Measurements from ENCODE around the gene PTPRE. TPM values are rescaled to one million over a fixed set of nuclear protein-coding genes. Genes with fewer than 3 reads are reported as not detected.

Gene PTPRE
- total RNA-seq, 1 experiment from 2014 or later: 11.6 TPM

- intact Hi-C loops (cut with micrococcal nuclease; ENCODE audit: unreplicated experiment): no loop called here
- H3K36me3 ChIP-seq (ENCODE audit: insufficient read depth, low read length, poor library complexity, severe bottlenecking): no peaks in the 10 kb centered on the region
- H3K4me1 ChIP-seq (ENCODE audit: insufficient read depth, low read length, poor library complexity, severe bottlenecking): no peaks in the 10 kb centered on the region
- ChIA-PET POLR2A (ENCODE audit: low non-redundant PET) (no interaction called here), CTCF (no interaction called here)
- no peak for TF ChIP-seq CTCF (conservative IDR thresholded peaks at IDR 0.05; ENCODE audit: low read depth, low read length)
- TF ChIP-seq EZH2 (IDR thresholded peaks at IDR 0.05; ENCODE audit: borderline replicate concordance, low read depth, low read length, poor library complexity, severe bottlenecking): no peak
- H3K27me3 ChIP-seq (replicated peaks; ENCODE audit: insufficient read depth, low read depth, low read length, poor library complexity): no peaks in the 10 kb centered on the region
- H3K4me3 ChIP-seq (ENCODE audit: low read depth, low read length, poor library complexity, severe bottlenecking): no peak overlapping the region
- BruUV-seq (replicated peaks): no TSS peak
- DNase-seq (ENCODE audit: low spot score): no peak
- no peak overlapping the region for H3K27ac ChIP-seq (ENCODE audit: low read depth, low read length, poor library complexity, severe bottlenecking)
- H3K9me3 ChIP-seq (ENCODE audit: low read depth, low read length, poor library complexity, severe bottlenecking): no peaks in the 10 kb centered on the region
These were observed 137.3 kb downstream of the PTPRE start for GRCh38 chr10:128044186-128044585.

GRCh38 chr10:128044961-128045832, 138.3 kb downstream of the PTPRE start:
- ChIA-PET CTCF (no interaction called here), POLR2A (ENCODE audit: low non-redundant PET) (no interaction called here)
- no peak for DNase-seq (ENCODE audit: low spot score)
- no peaks in the 10 kb centered on the region for H3K9me3 ChIP-seq (ENCODE audit: low read depth, low read length, poor library complexity, severe bottlenecking)
- H3K4me1 ChIP-seq (ENCODE audit: insufficient read depth, low read length, poor library complexity, severe bottlenecking): no peaks in the 10 kb centered on the region
- intact Hi-C loops (cut with micrococcal nuclease; ENCODE audit: unreplicated experiment): no loop called here
- no peaks in the 10 kb centered on the region for H3K27me3 ChIP-seq (replicated peaks; ENCODE audit: insufficient read depth, low read depth, low read length, poor library complexity)
- BruUV-seq (replicated peaks): no TSS peak
- H3K4me3 ChIP-seq (ENCODE audit: low read depth, low read length, poor library complexity, severe bottlenecking): no peak overlapping the region
- no peaks in the 10 kb centered on the region for H3K36me3 ChIP-seq (ENCODE audit: insufficient read depth, low read length, poor library complexity, severe bottlenecking)
- no peak overlapping the region for H3K27ac ChIP-seq (ENCODE audit: low read depth, low read length, poor library complexity, severe bottlenecking)
- no peak for TF ChIP-seq CTCF (conservative IDR thresholded peaks at IDR 0.05; ENCODE audit: low read depth, low read length)
- no peak for TF ChIP-seq EZH2 (IDR thresholded peaks at IDR 0.05; ENCODE audit: borderline replicate concordance, low read depth, low read length, poor library complexity, severe bottlenecking)

- H3K4me3 ChIP-seq (ENCODE audit: low read depth, low read length, poor library complexity, severe bottlenecking): no peak overlapping the region
- no peaks in the 10 kb centered on the region for H3K36me3 ChIP-seq (ENCODE audit: insufficient read depth, low read length, poor library complexity, severe bottlenecking)
- CTCF ChIA-PET: no interaction called here
- no peak overlapping the region for H3K27ac ChIP-seq (ENCODE audit: low read depth, low read length, poor library complexity, severe bottlenecking)
- intact Hi-C loops (cut with micrococcal nuclease; ENCODE audit: unreplicated experiment): no loop called here
- no TSS peak for BruUV-seq (replicated peaks)
- H3K27me3 ChIP-seq (replicated peaks; ENCODE audit: insufficient read depth, low read depth, low read length, poor library complexity): no peaks in the 10 kb centered on the region
- H3K9me3 ChIP-seq (ENCODE audit: low read depth, low read length, poor library complexity, severe bottlenecking): no peaks in the 10 kb centered on the region
- POLR2A ChIA-PET (ENCODE audit: low non-redundant PET): no interaction called here
- no peaks in the 10 kb centered on the region for H3K4me1 ChIP-seq (ENCODE audit: insufficient read depth, low read length, poor library complexity, severe bottlenecking)
- no peak for TF ChIP-seq EZH2 (IDR thresholded peaks at IDR 0.05; ENCODE audit: borderline replicate concordance, low read depth, low read length, poor library complexity, severe bottlenecking)
- no peak for TF ChIP-seq CTCF (conservative IDR thresholded peaks at IDR 0.05; ENCODE audit: low read depth, low read length)
- no peak for DNase-seq (ENCODE audit: low spot score)
These were observed 138.9 kb downstream of the PTPRE start for GRCh38 chr10:128045833-128046120.

All from A673 (cell line).